Dermis blood vessel endothelial cell (primary cell): Measurements from ENCODE around the gene ZNF214. TPM values are rescaled to one million over a fixed set of nuclear protein-coding genes. Genes with fewer than 3 reads are reported as not detected.

Experiments
- DNase-seq: peaks from one replicate; pipeline ENCODE4 v3.0.0; 2010
- total RNA-seq: library from RNA; depleted of rRNA; stranded (reverse); fragments of >200 nt; gene quantifications from 2 replicates; pipeline ENCODE4 v1.2.3, GENCODE V29; 2014

Gene ZNF214
- 0.19 and 1.7 TPM in 2 replicates for total RNA-seq

DNA sequence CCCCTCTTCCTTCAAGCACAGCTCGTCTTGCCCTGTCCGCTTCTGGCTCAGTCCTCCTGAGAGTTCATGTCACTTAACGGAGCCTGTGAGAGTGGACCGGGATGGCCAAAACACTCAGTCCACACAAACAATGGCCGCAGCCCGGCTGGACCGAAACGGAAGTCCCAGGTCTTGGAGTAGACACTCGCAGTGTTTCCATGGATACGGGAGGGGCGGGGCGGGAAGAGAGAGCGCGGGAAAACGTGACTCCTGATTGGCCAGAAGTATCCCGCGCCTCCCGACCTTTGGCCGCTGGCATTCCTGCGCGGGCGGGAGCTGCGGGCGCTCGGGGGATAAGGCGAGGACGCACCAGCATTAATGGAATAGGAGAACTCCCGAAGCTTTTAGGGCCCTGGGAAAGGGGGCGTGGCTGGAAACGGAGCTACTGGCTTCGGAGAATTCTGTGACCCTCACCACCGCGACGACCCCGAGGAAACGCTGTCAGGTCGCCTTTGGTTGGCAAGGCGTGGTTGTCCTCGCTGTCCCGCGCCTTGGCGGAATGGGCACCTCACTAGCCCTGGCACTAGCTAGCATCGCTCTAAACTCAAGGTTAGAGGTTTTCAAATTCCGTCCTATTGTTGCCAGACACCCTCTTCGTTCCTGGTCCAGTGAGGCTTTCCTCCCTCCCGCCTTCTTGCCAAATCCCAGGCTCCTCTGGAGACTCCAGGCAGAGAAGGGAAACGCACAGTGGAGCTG is at the start of gene ZNF214, which contains the start of gene NLRP14:
Gene ZNF214, minus strand, starts transcription at position 164 of the 735 bp plus-strand sequence. CDS start 17,511 bp downstream, outside the sequence.
Gene NLRP14, plus strand, starts transcription at position 297 of the 735 bp plus-strand sequence. CDS start 18,108 bp downstream, outside the sequence.
- peak; percentile 82 for DNase-seq

DNA sequence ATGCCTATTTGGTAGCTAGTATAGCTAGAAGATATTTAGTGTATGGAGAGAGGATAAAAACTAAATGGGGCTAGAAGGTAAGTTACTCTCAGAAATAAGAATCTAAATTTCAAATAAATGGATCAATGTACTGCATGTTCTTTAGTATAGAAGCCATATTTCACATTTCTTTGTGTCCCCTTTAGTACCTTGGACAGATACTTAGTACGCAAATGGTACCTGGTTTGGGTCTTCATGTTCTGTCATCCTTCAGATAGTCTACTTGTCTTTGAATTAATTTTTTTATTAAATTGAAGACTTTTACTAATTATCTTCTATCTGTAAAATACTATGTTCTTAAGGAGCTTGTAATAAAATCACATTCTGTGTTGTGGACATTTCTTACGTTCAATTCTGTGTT is 42.4 kb upstream of the ZNF214 start:
- no peak for DNase-seq

DNA sequence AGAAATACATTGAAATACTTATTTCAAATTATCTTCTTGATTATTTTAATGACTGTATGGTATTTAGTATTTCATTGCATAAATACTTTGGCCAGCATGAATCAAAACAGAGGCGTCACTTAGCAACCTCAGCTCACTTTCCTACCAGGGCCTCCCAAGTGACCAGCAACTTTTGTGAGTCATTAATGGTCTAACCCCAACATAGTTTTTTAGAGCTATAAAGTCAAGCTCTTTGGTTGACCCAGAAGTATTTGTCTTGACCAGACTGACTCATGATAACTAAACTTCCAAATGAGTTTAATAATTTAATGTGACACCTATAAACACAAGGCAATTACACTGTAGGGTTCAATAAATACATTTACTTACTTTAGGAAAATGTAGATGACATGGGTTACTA is 40.7 kb upstream of the ZNF214 start:
- DNase-seq: peak; percentile 21

DNA sequence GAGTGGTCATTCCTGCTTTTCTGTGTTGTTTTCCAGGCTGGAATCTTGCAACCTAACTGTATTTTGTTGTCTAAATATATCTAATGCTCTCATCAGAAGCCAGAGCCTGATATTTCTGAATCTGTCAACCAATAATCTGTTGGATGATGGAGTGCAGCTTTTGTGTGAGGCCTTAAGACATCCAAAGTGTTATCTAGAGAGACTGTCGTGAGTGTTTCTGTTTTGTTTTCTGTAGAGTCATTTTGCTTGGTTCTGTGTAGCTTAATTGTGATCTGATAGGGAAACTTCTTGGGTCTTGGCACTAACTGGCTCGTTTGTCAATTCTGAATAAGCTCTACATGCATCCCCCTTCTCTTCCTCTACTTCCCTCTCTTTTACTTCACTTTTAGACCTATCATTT is 37.5 kb upstream of the ZNF214 start:
- DNase-seq: no peak

DNA sequence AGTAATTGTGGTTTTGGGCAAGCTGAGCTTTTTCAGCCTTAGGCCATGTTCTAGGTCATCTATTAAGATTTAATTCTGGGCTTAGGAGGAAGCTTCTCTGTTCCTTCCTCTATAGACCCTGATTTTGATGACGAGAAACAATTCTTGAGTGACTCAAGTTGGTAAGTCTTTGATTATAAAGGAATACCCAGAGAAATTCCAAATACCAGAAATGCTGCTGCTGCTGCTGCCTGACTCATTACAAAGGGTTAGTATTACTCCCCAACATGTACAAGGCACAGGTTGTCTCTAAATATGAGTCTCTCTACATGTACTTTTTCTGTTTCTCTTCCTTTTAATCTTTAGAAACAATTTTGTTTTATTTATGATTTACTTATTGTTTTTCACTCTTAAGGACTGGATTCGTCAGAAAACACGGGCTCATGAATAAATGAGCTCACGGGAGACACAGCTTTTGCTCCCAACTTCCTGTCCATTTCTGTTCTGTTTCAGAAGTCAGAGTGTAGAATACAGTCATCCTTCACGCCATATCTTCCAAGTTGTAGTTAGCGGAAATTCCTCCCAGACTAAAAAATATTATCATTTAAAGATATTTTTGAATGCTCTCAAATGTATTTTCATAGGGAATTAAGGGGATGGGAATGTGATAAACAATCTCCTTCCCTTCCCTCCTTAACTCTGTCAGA is 36.8 kb upstream of the ZNF214 start:
- DNase-seq: peak; percentile 3

DNA sequence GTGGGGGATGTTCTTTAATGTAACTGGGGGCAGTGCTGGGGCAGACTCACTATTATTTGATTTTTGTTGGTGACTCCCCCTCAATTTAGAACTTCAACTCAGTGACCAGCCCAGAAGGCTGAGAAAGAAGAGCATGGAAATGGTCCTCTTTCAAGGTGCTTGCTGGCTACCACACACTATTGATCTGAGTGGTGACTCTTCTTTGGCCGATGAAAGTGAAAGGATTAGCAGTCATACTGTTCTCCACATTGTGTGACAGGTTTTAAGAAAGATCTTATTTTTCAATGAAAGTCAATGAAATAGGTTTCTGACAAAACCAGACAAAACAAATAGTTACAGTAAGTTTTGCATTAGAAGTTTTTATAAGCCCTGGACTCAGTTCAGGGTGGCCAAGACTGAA is 30.0 kb upstream of the ZNF214 start:
- DNase-seq: no peak

DNA sequence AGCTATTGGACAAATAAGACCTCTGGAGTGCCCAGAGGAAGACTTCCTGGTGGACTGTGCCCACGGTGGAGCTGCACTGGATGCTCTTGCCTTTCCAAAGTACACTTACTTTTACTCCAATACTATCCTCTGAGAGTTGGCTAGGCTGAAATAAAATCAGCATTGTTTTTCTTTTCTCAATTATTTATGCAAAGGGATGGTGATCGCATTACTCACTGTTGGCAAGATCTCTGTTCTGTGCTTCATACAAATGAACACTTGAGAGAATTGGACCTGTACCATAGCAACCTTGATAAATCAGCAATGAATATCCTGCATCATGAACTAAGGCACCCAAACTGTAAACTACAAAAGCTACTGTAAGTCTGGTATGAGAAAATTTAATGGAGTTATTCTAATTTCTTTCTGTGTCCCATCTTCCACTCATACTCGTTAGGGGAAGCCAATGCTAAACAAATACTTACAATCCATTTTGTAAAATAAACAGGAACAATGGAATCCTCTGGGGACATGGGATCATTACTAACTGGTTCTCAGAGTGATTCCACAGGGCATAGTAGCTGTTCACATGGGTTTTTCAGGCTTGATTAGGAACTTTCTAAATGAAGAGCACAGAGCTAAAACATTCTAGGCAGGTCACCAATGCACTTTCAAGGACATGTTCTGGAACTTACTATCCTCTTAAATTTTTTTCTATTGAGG is 26.5 kb upstream of the ZNF214 start:
- DNase-seq: no peak

DNA sequence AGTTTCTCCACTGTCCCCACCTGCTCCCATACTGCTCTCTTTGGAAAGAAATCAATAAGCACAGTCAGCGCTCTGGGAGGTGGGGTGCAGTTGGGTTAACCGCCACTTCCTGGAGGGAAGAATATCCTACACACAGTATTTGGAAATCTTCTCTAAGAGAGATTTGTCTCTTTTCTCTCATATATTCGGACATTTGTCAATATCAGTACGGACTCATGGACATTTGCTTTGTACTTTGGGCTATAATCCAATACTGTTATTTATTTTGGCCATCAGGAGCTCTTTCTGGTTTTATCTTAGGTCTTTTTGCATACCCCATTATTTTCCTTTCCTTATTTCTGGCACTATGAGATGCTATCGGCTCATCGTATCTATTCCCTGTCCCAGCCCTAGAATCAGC is 13.9 kb upstream of the ZNF214 start:
- DNase-seq: no peak

DNA sequence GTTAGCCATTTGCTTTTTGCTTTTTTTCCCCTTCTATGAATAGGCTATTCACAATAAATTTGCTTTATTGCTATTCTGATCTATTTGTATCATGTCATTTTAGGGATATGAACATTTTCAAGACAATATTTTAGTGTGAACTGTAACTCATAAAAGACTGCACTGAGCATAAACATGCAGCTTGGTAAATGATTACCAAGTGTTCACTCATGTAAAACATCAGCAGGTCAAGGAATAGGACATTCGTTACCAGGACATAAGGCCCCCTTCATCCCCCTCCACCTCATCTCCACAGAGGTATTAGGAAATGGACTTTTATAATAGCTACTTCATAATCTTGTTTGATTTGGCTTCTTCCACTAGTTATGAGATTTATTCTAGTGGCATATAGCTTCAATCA is 12.5 kb upstream of the ZNF214 start:
- DNase-seq: no peak

DNA sequence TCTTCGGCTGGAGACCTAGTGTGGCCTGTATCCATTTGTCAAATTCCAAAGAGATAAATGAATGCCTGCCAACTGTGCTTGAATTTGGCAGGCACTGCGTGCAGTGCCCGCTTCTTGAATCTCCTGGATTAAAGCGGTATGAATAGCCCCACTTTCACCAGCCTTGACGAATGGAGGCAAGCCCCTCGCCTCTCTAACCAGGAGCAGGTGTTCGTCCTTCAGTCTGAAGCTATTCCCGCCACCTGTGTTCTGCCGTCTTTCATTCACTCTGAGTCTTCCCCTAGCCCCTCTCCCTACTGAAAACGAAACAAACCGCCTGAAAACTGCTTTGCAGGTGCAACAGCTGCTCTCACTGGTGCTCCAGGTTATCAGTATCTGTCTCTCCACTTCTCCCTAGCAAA is 11.3 kb upstream of the ZNF214 start:
- DNase-seq: no peak

DNA sequence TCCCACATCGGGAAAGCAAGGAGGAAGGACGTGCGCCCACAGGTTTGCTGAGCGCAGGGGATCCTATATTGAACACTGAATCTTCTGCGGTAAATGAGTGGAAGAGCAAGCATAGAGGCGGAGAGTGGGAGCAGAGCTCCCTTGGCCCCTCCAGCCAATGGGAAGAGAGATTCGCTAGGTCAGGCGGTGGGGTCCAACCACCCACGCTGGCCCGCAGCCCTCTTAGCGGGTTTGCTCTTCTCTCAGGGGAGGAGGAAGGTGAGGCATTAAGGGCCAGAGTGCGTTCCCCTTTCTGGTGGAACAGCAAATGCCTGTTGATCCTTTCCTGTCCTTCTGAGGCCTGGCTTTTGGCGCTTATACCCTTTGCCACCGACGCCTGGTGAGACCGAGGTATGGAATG is 10.7 kb upstream of the ZNF214 start:
- DNase-seq: no peak

DNA sequence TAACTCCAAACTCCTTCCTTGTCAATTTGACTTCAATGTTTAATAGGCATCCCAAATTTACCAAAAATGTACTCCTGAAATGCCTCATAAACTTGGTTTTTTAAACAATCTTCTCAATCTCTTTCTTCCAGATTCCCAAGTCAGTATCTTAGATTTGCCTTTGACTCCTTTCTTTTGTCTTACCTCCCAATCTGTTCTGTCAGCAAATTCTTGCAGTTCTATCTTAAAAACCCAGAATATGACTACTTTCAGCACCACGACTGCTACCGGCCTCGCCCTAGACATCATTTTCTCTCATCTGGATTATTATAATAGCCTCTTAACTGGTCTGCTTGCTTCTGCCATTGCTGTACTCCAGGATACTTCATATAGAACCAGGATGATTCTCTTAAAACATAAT is 8.0 kb upstream of the ZNF214 start:
- no peak for DNase-seq

DNA sequence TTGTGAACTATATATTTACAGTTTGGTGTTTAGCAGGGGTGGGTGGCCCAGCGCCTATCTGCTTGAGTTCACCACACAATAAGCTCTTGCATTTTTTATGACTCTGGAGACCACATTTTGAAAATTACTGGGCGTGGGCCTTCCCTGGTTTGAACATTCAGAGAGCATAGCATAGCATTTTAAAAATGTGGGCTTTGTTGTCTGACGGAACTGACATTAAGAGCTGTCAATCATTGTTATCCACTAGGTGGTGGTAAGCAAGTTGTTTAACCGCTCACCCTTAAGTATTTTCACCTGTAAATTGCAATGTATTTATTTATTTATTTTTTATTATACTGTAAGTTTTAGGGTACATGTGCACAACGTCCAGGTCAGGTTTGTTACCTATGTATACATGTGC is 1.2 kb upstream of the ZNF214 start:
- DNase-seq: no peak

DNA sequence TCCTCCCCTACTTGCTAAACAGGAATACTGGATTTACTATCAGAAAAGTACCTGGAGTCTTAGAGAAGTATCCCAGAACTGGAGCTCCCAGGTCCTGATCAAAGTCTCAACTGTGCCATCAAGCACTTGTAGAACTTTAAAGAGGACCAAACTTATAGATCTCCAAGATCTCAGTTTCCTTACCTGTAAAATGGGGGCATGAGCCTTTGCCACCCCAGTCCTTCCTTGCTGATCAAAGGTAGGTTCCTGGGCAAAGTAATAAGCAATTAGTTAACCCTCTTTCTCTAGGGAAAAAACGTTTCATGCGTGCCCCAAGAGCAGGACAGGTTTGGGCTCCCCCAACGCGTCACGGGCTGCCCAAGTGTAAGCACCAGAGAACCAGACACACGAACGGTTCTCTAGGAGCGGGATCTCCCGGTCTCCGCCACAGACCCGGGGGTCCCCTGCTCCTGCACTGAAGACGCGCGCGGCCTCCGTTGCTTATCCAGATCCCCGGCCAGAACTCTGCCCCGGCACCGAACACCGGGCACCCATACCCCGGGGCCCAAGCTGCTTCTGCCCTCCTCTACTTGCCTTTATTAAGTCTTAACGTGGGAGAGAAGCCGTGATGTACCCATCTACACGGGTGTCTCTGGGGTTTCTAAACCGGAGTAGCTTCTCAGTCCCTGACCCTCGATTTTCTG is 505 bp downstream of the ZNF214 start:
- no peak for DNase-seq

DNA sequence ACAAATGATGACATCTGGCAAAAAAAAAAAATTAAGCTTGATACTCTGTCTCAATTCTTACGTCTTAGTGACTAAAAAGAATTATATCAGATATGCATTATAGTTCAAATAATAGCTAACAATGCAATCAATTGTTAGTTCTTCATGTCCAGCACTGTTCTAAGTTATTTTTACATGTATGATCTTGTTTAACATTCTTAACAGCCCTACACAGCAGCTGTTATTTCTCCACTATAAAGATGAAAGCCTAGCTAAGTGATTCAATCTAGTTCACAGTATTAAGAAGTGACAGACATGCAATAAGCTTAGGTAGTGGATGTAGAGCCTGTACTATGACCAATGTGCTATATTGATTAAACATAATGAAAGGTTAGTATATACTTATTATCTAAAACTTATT is 4.1 kb downstream of the ZNF214 start:
- DNase-seq: no peak

DNA sequence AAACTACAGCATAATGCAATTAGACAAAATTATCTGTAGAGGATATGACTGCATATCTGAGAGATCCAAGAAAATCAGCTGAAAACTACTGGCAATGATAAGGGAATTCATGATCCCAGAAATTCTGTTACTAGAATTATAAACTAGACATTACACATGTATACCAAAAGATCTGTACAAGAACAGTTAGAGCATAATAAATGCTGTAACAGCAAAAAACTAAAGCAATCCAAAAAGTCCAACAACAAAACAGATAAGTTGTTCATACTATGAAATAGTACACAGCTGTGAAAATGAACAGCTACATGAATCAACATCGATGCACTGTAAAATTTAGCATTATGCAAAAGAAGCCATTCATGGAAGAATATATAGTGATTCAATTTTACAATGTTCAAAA is 6.0 kb downstream of the ZNF214 start:
- DNase-seq: no peak

DNA sequence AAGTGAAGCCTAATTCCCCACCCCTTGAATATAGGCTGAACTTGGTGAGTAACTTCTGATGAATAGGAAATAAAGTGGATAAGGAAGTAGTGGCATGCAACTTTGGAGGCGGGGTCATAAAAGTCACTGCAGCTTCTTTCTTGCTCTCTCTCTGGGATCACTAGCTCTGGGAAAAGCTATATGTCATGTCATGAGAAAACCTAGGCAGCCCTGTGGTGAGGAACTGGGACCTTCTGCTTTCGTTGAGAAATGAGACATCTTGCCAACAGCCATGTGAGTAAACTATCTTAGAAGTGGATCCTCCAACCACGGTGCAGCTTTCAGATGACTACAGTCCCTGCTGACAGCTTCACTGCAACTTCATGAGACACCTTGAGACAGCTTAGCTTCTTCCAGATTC is 15.7 kb downstream of the ZNF214 start:
- DNase-seq: peak; percentile 24

DNA sequence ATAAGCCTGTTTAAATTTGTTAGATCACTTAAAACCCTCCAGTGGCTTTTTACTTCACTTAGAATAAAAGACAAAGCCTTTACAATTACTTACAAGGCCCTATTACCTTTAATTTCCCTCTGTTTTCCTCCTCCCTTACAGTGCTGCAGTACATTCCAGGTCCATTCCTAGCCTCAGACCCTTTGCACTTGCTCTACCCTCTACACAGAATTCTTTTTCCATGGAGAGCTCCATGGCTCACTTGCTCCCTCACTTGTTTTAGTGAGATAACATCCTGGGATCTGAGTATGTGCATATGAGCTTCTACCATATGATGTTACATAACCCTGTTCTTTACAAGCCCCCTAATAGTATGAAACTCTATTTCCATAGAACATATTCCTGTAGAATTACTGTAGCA is 24.4 kb downstream of the ZNF214 start:
- DNase-seq: no peak

DNA sequence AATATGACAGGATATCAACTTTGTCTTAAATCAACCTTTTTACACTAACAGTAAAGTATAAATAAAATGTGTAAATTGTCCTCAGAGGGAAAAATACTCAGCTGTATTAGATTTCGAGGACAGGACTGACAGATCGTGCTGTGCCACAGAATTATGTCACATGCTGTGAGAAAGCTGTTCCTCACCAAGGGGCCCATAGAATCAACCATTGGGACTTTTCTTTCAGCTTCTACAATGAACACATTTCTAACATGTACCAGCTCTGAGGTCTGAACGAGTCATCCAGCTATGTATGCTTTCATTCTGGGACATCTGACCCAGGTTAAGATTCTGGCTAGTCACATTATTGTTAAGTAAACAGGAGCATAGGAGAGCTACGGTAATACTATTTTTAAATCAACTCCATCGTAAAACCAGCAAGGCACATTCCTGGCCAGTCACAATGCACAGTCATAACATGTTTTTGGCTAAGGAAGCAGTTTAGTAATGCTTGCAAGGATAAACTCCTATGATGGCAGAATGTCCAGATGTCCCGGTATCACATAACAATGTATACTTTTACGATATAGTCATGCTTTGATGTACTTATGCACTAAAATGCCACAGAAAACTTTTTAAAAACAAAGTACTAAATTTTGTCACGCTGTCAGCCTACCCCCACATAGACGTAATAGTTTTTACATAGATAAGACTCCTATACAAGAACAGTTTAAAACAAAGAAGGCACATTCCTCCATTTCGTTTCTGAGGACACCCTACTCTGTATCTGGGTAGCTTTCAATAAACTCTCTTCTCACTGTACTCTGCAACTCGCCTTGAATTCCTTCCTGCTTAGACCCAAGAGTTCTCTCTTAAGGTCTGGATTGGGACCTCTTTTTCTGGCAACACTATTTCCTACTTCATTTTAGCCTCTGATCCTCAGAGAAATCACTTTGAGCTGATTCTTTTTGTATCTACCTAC is 27.4 kb downstream of the ZNF214 start:
- DNase-seq: no peak

DNA sequence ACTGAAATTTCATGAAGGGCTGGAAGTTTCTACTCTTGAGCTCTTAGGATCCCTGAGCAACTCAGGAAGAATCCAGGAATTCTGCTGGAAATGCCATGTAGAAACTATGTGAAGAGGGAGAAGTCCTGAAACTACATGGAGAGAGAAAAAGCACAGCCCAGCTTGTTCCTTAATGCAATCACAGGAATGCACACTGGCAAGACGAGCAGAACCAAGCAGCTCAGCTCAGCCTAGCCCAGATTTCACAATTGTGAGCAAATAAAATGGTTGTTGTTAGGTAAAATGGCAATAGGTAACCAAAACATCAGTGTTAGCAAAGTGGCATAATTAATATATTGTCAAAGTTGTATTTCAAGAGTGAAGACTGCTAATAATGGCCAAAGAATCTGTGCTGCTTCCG is 28.1 kb downstream of the ZNF214 start:
- no peak for DNase-seq

DNA sequence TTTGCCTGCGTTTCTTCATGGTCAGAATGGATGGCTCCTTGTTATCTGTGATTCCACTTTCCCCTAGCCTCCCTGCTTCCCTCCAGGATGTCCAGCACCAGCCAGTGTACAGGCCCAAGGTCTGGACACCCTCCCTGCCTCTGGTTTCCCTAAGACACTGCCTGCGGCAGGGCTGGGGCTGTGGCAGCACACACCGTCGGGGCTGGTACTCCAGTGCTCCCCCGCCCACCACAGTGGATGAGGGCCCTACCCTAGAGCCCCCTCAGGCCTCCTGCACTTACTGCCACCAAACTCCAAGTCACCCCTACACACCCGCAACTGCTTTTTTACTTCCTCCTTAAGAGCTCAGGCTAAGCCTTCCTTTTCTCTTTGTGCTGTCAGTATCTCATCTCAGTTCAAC is 28.9 kb downstream of the ZNF214 start:
- DNase-seq: no peak

DNA sequence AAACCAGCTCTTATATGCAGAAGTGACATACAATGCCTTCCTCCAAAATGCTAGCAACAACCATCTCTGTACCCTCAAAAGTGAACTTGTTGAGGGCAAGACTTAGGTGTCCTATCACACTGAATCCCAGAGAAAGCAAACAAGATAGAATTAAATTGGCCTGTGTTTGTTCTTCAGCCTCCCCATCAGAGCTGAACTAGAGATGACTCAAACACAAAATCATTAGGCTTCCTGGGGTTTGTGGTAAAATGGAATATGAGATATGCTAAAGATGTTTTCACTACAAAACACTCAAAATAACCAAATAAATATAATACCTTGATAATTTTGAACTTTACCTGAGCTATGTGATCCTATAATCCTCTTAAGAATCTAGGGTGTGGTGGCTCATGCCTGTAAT is 31.6 kb downstream of the ZNF214 start:
- no peak for DNase-seq
